ENCODE data around the gene TSPAN17. TPM values are rescaled to one million over a fixed set of nuclear protein-coding genes. Genes with fewer than 3 reads are reported as not detected.
A peak's percentile ranks its signal among the peaks of the same experiment; 100 is the strongest.

TSPAN17 gene
- total and polyA plus RNA-seq, 9 of the 15 experiments (the other 6 are each of a cell fraction or from before 2014, with no cell fraction given) = 0.73 to 58.3 (median 34.5) TPM

- Histone ChIP-seq H3K9ac (ENCODE audit: insufficient read depth in 1 of 2, low read depth in 2 of 2, low read length in 2 of 2) (no peak overlapping the region), H3K27ac (ENCODE audit: extremely low read depth, low read depth, low read length) (no peak overlapping the region), H2AFZ (ENCODE audit: low read depth, low read length) (no peak overlapping the region), H3K4me1 (replicated peaks in 1 of 2; ENCODE audit: control insufficient read depth in 2 of 2, insufficient read depth in 2 of 2, low read length in 2 of 2) (peaks cover 0 to 26% of the 10 kb centered on the region in 2 experiments; a peak in 2 of 5 replicates), H3K9me3 (replicated peaks; ENCODE audit: control insufficient read depth, insufficient read depth, low read depth, low read length) (no peaks in the 10 kb centered on the region), H4K20me1 (replicated peaks; ENCODE audit: control insufficient read depth, insufficient read depth, low read length) (peaks cover 15% of the 10 kb centered on the region; the same call in 1 of the 2 replicates), H3K4me3 (no peak overlapping the region), H3K4me2 (ENCODE audit: insufficient read depth, low read length) (no peak overlapping the region), H3K9me1 (ENCODE audit: control insufficient read depth, insufficient read depth, low read length) (no peaks in the 10 kb centered on the region), H3K27me3 (ENCODE audit: control insufficient read depth in 2 of 2, insufficient read depth in 2 of 2, low read length in 2 of 2) (peaks cover 44 to 77% of the 10 kb centered on the region in 2 experiments), H3K36me3 (ENCODE audit: control insufficient read depth, insufficient read depth, low read length) (no peaks in the 10 kb centered on the region), H3K79me2 (ENCODE audit: control insufficient read depth, insufficient read depth, low read length) (no peaks in the 10 kb centered on the region)
- CTCF ChIA-PET (ENCODE audit: low intra/inter-chr PET ratio) = no interaction called here
- DNase-seq (ENCODE audit: extremely low read depth in 1 of 4, low spot score in 3 of 4) (no peak), FAIRE-seq (no peak), ATAC-seq (no peak)
- POLR2A ChIA-PET = interaction anchor here (0.6 kb wide), 1 partner anchor 208 kb away, joined by 4 read pairs; no protein-coding TSS in a partner anchor
- TF ChIP-seq HES1 (IDR thresholded peaks at IDR 0.05; ENCODE audit: low read depth) (no peak), NFIC (IDR thresholded peaks at IDR 0.05) (peak; percentile 71)
- whole genome bisulfite sequencing (ENCODE audit: insufficient coverage, low coverage, missing lambda C conversion rate) = 2% methylated on average over 7 of the region's 7 CpGs
- intact Hi-C loops (cut with micrococcal nuclease) = no loop called here
- BruUV-seq (replicated peaks) = no TSS peak
- in situ Hi-C loops (cut with MboI) = no loop called here
These were observed 20.4 kb upstream of the TSPAN17 start for GRCh38 chr5:176626876-176627236.

GRCh38 chr5:176627582-176627981 is 19.7 kb upstream of the TSPAN17 start:
- BruUV-seq (replicated peaks) = no TSS peak
- Histone ChIP-seq H3K9me1 (ENCODE audit: control insufficient read depth, insufficient read depth, low read length) (no peaks in the 10 kb centered on the region), H4K20me1 (replicated peaks; ENCODE audit: control insufficient read depth, insufficient read depth, low read length) (peaks cover 13% of the 10 kb centered on the region; the same call in 1 of the 2 replicates), H3K4me3 (no peak overlapping the region), H3K36me3 (ENCODE audit: control insufficient read depth, insufficient read depth, low read length) (no peaks in the 10 kb centered on the region), H3K4me1 (replicated peaks in 1 of 2; ENCODE audit: control insufficient read depth in 2 of 2, insufficient read depth in 2 of 2, low read length in 2 of 2) (peaks cover 0 to 23% of the 10 kb centered on the region in 2 experiments; a peak in 2 of 5 replicates), H3K27ac (ENCODE audit: extremely low read depth, low read depth, low read length) (no peak overlapping the region), H3K27me3 (ENCODE audit: control insufficient read depth in 2 of 2, insufficient read depth in 2 of 2, low read length in 2 of 2) (peaks cover 44 to 72% of the 10 kb centered on the region in 2 experiments), H2AFZ (ENCODE audit: low read depth, low read length) (no peak overlapping the region), H3K4me2 (ENCODE audit: insufficient read depth, low read length) (no peak overlapping the region), H3K79me2 (ENCODE audit: control insufficient read depth, insufficient read depth, low read length) (no peaks in the 10 kb centered on the region), H3K9ac (ENCODE audit: insufficient read depth in 1 of 2, low read depth in 2 of 2, low read length in 2 of 2) (no peak overlapping the region), H3K9me3 (replicated peaks; ENCODE audit: control insufficient read depth, insufficient read depth, low read depth, low read length) (no peaks in the 10 kb centered on the region)
- no peak for FAIRE-seq
- CTCF ChIA-PET (ENCODE audit: low intra/inter-chr PET ratio) = no interaction called here
- WGBS (ENCODE audit: insufficient coverage, low coverage, missing lambda C conversion rate) = 16% methylated on average over 4 of the region's 5 CpGs
- in situ Hi-C loops (cut with MboI) (no loop called here), intact Hi-C loops (cut with micrococcal nuclease) (no loop called here)
- ATAC-seq = no peak
- no peak for DNase-seq (ENCODE audit: extremely low read depth in 1 of 4, low spot score in 3 of 4)
- POLR2A ChIA-PET = interaction anchor here (0.6 kb wide), 1 partner anchor 209 kb away, joined by 4 read pairs; no protein-coding TSS in a partner anchor
- no peak for TF ChIP-seq RBM25 (IDR thresholded peaks at IDR 0.05; ENCODE audit: low read depth, low read length, severe bottlenecking)
- TF ChIP-seq ZNF263 (CRISPR knock-in tag; IDR thresholded peaks at IDR 0.05; ENCODE audit: borderline replicate concordance) = no peak
- no peak for TF ChIP-seq TSC22D4 (tag; IDR thresholded peaks at IDR 0.05)
- TF ChIP-seq ZNF518B (CRISPR knock-in tag; IDR thresholded peaks at IDR 0.05) = no peak
- no peak for TF ChIP-seq NONO (IDR thresholded peaks at IDR 0.05; ENCODE audit: low read depth in 2 of 2, low read length in 1 of 2)
- no peak for TF ChIP-seq SOX6 (IDR thresholded peaks at IDR 0.05)
- no peak for TF ChIP-seq ZNF184 (CRISPR knock-in tag; IDR thresholded peaks at IDR 0.05)
- no peak for TF ChIP-seq TAF9B (IDR thresholded peaks at IDR 0.05; ENCODE audit: partially characterized antibody)
- no peak for TF ChIP-seq KAT7 (CRISPR knock-in tag; IDR thresholded peaks at IDR 0.05; ENCODE audit: borderline replicate concordance)
